GM12891 (cell line): ENCODE data around the gene SLC26A4.

Source experiments
- PAX5 ChIP-seq: IDR thresholded peaks from 2 replicates; pipeline ENCODE4 v1.6.1; 2011; ENCODE audit warnings: low read length, moderate library complexity, mild to moderate bottlenecking; ENCODE audit not compliant: insufficient read depth, severe bottlenecking
- POLR2A ChIP-seq: IDR thresholded peaks from 2 replicates; pipeline ENCODE4 v1.6.1; 2011; ENCODE audit warnings: low read depth, low read length, control low read depth
- POLR2AphosphoS5 ChIP-seq: IDR thresholded peaks from 2 replicates; pipeline ENCODE4 v1.6.1; 2011; ENCODE audit warnings: low read depth, low read length, control low read depth
- POU2F2 ChIP-seq: IDR thresholded peaks from 2 replicates; pipeline ENCODE4 v1.6.1; 2011; ENCODE audit warnings: low read depth, mild to moderate bottlenecking, control low read depth, low read length, moderate library complexity
- TAF1 ChIP-seq: IDR thresholded peaks from 2 replicates; pipeline ENCODE4 v1.6.1; 2011; ENCODE audit warnings: low read depth, low read length, control low read depth

- TF ChIP-seq TAF1 (no peak), POLR2A (no peak), POLR2AphosphoS5 (no peak), POU2F2 (no peak), PAX5 (no peak)
Measured at GRCh38 chr7:107630342-107630741, 30.3 kb upstream of the SLC26A4 start.
